AG08395 (cell line): ENCODE results near the gene ANTKMT.

Experiments used
- DNase-seq: peaks from one replicate; pipeline ENCODE4 v3.0.0; 2012; ENCODE audit warnings: mixed read lengths, low spot score

Gene ANTKMT, protein sequence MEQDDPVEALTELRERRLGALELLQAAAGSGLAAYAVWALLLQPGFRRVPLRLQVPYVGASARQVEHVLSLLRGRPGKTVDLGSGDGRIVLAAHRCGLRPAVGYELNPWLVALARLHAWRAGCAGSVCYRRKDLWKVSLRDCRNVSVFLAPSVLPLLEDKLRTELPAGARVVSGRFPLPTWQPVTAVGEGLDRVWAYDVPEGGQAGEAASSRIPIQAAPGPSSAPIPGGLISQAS

DNA sequence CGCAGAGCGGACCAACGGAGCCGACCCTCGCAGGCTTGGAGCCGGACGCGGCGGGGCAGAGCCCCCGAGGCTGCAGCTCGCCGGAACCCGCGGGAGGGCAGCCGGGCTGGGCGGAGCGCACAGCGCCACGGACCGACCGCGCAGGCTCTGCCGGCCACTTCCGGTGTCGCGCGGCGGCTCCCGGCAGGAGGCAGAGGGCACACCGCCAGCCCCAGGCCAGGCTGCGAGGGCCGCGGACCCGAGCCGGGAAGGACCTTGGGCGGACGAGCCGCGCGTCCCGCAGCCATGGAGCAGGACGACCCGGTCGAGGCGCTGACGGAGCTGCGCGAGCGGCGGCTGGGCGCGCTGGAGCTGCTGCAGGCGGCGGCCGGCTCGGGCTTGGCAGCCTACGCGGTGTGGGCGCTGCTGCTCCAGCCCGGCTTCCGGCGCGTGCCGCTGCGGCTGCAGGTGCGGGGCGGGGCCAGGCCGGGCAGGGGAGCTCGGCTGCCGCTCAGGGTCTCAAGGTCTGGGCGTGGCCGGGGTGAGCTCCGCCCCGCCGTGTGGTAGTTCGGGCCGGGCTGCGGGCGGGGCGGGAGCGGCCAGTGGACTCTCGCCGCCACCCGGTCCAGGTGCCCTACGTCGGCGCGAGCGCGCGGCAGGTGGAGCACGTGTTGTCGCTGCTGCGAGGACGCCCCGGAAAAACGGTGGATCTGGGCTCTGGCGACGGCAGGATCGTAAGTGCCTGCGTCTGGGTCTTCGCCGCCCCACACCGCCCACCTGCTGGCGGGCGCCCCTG lies at the start of gene ANTKMT:
TSS of gene ANTKMT (plus strand) at position 157 of the 775 bp plus-strand sequence. CDS start at position 286, 129 bp downstream.
- DNase-seq, result peak; percentile 86

DNA sequence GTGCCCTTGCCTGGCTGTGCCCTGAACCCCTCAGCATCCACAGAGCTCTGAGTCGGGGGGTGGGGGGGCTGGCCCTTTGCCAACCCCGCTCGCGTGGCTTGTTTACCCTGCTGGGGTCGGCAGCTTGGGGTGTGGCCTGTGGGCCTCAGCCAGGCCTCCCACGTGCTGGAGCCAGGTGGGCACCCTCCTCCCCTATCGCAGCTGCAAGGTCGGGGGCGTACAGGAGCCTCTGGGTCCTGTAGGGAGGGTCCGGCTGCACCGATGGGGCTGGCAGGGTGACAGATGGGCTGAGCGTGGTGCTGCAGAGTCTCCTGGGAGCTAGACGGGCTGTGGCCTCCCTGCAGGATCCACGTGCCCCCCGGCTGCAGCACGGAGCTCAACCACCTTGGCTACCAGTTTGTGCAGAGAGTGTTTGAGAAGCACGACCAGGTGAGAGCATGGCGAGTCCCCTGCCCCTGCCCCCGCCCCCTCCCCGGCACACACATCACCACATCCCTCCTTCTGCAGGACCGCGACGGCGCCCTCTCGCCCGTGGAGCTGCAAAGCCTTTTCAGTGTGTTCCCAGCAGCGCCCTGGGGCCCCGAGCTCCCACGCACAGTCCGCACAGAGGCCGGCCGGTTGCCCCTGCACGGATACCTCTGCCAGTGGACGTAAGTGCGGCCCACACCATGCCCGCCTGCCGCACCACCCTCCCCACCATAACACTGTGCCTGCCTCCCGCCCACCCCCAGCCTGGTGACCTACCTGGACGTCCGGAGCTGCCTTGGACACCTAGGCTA lies 49.4 kb upstream of the ANTKMT start:
- no peak for DNase-seq

DNA sequence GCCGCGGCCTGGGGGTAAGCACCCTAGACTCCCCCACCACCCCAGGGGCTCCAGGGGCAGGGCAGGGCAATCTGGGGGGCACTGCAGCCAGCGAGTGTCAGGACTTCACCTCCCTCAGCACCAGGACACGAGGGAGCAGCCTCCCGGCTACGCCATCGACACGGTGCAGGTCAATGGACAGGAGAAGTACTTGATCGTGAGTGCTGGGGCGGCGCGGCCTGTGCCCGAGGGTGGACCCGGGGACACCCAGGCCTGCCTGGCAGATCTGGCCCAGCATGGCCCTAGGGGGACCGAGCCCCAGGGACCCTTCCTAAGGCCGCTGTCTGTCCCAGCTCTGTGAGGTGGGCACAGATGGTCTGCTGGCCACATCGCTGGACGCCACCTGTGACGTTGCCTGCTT lies 48.6 kb upstream of the ANTKMT start:
- DNase-seq, result no peak

DNA sequence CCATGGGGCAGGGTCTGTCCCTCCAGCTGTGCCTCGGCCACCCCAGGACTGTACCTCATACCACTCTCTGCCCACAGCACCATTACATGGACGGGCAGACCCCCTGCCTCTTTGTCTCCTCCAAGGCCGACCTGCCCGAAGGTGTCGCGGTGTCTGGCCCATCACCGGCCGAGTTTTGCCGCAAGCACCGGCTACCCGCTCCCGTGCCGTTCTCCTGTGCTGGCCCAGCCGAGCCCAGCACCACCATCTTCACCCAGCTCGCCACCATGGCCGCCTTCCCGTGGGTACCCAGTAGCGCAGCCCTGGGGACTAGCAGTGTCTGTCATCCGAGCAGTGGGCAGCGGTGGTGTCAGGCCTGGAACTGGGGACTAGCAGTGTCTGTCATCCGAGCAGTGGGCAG lies 48.1 kb upstream of the ANTKMT start:
- no peak for DNase-seq

DNA sequence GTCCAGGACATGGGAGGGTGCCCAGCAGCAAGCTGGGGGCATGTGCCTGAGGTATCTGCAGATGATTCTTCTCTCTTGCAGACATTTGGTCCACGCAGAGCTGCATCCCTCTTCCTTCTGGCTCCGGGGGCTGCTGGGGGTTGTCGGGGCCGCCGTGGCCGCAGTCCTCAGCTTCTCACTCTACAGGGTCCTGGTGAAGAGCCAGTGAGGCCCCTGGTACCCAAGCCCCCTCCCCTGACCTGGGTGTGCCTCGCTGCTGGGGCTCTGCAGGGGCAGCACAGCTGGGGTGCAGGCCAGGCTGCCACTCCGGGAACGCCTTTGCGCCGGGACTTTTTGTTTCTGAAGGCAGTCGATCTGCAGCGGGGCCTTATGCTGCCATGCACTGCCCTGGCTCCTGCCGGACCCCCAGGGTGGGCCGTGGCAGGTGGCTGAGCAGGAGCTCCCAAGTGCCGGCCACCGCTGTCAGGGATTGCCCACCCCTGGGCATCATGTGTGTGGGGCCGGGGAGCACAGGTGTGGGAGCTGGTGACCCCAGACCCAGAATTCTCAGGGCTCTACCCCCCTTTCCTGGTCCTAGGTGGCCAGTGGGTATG lies 47.5 kb upstream of the ANTKMT start:
- no peak for DNase-seq

DNA sequence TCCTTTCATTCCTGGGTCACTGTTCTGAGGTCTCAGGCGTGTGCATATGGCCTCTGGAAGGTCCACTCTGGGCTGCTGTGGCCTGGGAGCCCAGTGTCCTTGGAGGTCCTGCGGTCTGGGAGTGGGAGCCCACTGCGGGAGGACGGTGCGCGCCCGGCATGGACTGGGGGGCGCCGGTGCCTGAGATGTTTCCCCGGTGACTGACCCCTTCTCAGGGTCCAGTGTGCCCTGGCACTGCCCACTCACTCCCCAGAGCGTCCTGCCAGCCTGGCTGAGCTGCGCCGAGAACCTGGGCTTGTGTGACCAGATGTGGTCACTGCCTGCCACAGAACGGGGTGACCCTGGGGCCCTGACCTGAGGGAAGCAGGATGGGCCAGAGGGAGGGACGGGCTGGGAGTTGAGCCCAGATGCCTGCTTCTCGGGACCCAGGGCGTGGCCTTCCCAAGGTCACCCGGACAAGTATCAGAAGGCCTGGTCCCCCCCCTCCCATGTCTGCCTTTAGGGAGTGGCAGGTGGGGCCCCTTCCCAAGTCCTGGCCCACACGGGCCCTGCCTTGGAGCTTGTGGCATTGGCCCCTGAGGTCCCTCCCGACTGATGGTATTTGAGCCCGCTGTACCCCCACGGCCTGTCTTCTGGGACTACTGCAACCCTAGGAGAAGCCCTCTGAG lies 46.6 kb upstream of the ANTKMT start:
- DNase-seq, result no peak

DNA sequence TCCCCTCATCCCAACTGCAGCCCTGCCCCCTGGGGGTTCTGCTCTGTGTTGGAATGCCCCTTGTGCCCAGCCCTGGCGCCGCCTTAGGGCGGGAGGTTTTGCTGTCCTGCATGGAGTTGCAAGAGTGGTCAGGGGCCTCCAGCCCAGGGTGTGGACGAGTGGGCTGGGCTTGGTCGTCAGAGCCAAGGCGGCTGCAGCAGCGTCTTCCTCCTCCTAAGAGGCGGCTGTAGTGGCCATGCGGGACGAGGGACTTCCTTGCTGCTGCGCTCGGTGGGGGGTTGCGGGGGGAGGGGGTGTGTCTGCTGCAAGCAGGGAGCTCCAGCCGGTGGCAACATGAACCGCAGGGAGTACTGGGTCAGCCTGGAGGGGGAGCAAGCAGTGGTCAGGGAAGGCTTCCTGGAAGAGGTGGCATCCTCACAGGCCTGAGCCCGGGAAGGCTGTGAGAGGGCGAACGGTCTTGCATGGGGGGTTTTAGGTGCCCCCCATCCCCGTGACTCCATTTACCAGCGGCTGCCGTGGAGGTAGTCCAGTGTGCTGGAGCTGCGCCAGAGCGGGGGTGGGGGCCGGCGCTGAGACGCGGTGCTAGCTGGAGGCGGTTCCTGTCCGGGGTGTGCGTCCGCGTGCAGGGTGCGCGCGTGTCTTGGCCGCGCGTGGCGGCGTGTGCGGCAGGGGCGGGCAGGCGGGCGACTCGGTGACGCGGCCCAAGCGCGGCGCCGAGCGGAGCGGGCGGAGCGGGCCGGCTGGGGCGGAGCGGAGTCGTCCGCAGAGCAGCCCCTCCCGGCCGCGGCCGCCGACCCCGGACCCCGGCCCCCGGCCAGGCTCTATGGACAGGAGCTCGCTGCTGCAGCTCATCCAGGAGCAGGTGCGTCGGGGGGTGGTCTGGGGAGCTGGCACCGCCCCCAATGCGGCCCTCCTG lies 45.7 kb upstream of the ANTKMT start, which contains the start of gene RHBDL1:
TSS of gene RHBDL1 (plus strand) at position 704 of the 916 bp plus-strand sequence. CDS start at position 824, 120 bp downstream.
- DNase-seq, result peak; percentile 36

DNA sequence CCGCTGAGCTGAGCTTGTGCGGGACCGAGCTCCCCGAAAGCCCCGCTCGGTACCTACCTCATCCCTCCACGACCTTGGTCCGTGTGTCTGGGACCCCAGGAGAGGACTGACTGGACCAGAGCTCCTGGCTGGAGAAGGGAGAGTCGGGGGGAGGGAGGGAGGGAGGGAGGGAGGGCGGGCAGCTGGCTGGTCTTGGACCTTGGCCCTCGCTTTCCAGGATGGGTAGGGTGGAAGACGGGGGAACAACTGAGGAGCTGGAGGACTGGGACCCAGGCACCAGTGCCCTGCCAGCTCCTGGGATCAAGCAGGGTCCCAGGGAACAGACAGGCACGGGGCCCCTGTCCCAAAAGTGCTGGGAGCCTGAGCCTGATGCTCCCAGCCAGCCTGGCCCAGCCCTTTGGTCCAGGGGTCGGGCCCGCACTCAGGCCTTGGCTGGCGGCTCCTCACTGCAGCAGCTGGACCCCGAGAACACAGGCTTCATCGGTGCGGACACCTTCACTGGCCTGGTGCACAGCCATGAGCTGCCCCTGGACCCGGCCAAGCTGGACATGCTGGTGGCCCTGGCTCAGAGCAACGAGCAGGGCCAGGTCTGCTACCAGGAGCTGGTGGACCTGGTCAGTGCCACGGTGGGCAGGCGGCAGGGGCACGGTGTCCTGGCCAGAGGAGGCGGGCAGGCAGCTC lies 44.9 kb upstream of the ANTKMT start:
- no peak for DNase-seq

DNA sequence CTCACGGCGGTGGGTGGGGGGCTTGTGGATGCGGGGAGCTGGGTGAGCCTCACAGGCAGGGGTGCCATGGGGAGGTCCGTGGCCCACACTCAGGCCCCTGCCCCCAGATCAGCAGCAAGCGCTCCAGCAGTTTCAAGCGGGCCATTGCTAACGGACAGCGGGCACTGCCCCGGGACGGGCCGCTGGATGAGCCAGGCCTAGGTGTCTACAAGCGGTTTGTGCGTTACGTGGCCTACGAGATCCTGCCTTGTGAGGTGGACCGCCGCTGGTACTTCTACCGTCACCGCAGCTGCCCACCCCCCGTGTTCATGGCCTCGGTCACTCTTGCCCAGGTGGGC lies 44.4 kb upstream of the ANTKMT start:
- no peak for DNase-seq

DNA sequence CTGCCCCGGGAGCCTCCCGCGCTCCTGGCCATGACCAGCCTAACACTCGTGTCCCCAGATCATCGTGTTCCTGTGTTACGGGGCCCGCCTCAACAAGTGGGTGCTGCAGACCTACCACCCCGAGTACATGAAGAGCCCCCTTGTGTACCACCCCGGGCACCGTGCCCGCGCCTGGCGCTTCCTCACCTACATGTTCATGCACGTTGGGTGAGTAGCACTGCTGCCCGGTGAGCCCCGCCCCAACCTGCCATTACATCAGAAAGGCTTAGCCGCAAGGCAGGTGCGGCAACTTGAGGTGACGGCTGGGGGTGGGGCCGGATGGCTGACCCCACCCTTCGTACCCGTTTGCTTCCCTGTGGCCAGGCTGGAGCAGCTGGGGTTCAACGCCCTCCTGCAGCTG lies 44.0 kb upstream of the ANTKMT start:
- no peak for DNase-seq

DNA sequence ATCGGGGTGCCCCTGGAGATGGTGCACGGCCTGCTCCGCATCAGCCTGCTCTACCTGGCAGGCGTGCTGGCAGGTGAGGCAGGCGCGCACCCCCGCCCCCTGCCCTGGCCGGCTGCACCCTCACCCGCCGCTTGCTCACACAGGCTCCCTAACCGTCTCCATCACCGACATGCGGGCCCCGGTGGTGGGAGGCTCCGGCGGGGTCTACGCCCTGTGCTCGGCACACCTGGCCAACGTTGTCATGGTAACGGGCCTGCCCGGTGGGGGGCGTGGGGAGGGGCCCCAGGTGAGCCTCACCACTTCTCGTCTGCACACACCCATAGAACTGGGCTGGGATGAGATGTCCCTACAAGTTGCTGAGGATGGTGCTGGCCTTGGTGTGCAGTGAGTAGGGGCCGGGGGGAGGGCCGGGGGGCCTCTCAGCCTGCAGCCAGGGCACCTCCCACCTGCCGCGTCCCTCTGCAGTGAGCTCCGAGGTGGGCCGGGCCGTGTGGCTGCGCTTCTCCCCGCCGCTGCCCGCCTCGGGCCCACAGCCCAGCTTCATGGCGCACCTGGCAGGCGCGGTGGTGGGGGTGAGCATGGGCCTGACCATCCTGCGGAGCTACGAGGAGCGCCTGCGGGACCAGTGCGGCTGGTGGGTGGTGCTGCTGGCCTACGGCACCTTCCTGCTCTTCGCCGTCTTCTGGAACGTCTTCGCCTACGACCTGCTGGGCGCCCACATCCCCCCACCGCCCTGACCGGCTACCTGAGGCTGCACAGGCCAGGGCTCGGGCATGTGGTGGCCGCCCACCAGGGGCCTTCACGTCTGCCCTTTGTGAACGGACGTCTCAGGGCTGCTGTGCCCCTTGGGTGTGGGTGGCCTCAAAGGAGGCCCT lies 43.4 kb upstream of the ANTKMT start:
- DNase-seq, result no peak

DNA sequence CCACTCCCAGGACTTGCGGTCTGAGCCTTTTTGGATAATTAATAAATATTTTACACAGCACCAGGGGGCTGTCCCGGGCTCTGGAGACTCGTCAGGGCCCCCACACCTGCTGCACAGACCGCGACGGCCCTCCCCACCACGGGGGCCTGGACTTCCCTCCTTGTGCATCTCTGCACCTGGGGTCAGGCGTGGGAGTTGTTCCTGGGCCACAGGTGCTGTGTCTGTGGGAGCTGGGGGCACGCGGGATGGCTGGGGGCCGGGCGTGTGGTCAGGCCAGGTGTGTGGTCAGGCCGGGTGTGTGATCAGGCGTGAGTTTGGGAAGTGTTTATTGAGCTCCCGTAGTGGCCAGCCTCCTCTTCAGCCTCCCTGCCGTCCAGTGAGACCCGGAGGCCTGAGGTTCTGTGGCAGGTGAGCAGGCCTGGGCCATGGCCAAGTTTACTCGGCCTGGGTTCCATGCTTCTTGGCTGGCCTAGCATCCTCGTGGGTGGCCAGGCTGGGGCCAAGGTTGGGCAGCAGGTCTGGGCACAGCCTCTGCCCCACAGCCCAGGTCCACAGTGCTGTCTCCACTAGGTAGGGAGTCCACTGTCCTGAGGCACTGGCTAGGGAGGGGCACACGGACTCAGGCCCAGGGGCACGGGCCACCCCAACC lies 42.6 kb upstream of the ANTKMT start:
- no peak for DNase-seq

DNA sequence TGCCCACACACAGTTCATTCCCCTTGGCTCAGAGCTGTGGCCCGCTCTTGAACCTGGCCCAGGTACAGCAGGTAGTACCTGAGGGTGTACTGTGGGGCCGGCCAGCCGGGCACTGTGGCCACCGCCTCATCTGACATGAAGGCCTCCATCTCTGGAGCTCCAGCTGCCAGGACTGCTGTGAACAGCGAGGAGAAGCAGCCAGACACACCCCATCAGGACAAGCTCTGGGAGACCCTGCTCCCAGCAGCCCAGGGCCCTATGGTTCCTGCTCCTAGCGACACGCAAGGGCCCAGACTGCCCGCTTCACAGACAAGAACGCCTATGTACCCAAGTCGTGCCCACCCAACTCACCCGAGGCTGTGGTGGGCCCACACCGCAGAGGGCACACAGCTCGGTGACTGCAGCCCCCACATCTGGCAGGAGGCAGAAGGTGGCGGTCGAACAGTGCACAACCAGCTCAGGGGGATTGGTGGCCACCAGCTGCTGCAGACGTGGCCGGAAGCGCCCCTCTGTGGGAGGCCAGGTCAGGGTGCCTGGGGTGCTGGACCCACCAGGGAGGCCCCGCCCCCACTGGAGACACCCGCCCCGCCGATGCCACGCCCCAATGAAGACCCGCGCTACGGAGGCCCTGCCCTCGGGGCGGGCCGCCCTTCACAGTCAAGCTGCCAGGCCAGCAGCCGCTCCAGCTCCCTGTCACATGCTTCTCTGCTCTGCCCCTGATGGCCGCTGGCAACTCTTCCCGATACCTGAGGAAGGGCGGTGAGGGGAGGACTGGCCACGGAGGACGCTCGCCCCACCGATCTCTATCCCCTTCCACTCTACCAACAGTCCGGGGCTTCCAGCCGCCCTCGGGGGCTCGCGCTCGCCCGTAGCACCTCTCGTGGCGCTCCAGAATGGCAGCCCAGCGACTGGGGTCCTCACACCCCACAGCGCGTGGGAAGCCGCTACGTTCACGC lies 41.8 kb upstream of the ANTKMT start:
- peak; percentile 28 for DNase-seq

DNA sequence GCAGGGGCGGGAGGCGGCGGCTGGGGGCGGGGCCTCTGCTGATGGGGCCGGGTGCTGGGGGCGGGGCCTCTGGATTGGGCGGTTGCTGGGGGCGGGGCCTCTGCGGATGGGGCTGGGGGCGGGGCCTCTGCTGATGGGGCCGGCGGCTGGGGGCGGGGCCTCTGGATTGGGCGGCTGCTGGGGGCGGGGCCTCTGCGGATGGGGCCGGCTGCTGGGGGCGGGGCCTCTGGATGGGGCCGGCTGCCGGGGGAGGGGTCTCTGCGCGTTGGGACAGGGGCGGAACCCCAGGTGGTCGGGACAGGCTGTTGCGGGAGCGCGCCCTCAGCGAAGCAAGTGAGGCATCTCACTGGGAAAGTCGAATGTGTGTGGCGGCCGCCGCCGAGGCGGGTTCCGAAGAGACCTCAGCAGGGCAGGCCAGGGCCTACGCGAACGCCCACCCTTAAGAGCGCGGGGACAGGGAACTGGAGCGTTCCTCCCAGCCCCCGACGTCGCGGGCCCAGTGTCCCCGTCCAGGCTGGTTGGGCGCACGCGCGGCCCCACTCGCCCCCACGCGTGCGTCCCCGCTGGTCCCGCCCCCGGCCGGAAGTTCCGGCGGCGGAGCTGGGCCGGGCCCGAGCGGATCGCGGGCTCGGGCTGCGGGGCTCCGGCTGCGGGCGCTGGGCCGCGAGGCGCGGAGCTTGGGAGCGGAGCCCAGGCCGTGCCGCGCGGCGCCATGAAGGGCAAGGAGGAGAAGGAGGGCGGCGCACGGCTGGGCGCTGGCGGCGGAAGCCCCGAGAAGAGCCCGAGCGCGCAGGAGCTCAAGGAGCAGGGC lies 40.9 kb upstream of the ANTKMT start, which contains the start of gene STUB1:
TSS of gene STUB1 (plus strand) at position 597 of the 811 bp plus-strand sequence. CDS start at position 713, 116 bp downstream.
- peak; percentile 92 for DNase-seq

DNA sequence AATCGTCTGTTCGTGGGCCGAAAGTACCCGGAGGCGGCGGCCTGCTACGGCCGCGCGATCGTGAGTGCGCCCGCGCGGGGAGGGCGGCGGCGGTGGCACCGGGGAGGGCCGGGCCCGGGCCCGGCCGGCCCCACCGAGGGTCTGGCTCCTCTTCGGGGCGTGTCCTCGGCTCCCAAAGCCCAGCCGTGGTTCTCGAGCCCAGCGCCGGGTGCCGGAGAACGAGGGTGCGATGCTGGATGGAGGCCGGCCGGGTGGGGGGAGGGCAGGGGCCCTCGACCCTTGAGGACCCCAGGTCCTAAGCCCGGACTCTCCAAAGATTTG lies 40.4 kb upstream of the ANTKMT start:
- DNase-seq, result no peak

DNA sequence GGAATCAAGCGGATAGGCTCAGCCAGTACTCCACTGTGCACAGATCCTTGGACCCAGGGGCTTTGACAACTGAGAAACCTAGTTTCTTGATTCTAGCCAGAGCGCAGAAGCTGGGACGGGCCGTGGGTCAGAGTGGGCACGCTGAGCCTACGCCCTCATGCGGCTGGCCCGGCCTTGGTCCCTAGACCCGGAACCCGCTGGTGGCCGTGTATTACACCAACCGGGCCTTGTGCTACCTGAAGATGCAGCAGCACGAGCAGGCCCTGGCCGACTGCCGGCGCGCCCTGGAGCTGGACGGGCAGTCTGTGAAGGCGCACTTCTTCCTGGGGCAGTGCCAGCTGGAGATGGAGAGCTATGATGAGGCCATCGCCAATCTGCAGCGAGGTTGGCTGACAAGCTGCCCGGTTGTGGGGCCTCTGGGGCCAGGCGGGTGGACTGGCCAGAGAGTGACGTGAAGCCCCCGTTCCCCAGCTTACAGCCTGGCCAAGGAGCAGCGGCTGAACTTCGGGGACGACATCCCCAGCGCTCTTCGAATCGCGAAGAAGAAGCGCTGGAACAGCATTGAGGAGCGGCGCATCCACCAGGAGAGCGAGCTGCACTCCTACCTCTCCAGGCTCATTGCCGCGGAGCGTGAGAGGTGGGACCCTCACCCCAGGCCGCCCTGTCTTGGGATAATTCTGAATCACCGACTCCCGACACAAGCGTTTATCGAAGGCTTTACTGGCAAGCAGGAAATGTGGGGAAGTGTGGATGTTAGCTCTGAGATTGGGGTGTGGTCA lies 39.8 kb upstream of the ANTKMT start:
- DNase-seq, result no peak
